ENCODE results near the gene TRMT44. TPM values are rescaled to one million over a fixed set of nuclear protein-coding genes. Genes with fewer than 3 reads are reported as not detected.

The TRMT44 gene
- total and polyA plus RNA-seq, 2 of the 13 experiments (the other 11 are each of a cell fraction or from before 2014, with no cell fraction given): 5.8 to 8.6 TPM

DNA sequence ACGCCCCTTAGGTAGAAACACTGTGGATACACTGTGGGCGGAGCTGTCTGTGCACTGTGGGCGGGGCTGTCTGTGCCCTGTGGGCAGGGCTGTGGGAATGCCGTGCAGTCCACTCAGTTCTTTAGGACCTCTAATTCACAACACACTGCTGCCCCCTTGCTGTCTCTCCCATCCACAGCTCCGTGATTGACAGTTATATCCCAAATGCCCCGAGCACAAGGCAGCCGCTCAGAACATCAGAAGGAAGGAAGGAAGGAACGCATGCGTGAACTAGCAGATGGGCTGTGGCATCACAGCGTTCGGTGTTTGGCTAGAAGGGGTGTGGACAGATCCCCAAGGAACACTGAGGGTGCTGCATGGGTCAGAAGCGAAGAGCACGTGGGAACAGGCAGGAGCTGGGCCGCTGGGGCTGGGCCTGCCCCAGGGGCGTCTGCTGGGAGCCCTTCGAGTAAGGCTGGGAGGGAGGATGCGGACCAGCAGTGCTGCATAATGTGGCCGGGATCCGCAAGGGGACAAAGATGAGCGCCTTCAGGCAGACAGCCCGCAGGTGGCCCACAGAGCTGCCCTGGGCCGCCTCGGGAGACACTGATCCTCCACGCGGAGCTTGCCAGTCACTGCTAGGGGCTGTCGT lies 29.8 kb upstream of the TRMT44 start (continued):
- TF ChIP-seq, protein P1, sequence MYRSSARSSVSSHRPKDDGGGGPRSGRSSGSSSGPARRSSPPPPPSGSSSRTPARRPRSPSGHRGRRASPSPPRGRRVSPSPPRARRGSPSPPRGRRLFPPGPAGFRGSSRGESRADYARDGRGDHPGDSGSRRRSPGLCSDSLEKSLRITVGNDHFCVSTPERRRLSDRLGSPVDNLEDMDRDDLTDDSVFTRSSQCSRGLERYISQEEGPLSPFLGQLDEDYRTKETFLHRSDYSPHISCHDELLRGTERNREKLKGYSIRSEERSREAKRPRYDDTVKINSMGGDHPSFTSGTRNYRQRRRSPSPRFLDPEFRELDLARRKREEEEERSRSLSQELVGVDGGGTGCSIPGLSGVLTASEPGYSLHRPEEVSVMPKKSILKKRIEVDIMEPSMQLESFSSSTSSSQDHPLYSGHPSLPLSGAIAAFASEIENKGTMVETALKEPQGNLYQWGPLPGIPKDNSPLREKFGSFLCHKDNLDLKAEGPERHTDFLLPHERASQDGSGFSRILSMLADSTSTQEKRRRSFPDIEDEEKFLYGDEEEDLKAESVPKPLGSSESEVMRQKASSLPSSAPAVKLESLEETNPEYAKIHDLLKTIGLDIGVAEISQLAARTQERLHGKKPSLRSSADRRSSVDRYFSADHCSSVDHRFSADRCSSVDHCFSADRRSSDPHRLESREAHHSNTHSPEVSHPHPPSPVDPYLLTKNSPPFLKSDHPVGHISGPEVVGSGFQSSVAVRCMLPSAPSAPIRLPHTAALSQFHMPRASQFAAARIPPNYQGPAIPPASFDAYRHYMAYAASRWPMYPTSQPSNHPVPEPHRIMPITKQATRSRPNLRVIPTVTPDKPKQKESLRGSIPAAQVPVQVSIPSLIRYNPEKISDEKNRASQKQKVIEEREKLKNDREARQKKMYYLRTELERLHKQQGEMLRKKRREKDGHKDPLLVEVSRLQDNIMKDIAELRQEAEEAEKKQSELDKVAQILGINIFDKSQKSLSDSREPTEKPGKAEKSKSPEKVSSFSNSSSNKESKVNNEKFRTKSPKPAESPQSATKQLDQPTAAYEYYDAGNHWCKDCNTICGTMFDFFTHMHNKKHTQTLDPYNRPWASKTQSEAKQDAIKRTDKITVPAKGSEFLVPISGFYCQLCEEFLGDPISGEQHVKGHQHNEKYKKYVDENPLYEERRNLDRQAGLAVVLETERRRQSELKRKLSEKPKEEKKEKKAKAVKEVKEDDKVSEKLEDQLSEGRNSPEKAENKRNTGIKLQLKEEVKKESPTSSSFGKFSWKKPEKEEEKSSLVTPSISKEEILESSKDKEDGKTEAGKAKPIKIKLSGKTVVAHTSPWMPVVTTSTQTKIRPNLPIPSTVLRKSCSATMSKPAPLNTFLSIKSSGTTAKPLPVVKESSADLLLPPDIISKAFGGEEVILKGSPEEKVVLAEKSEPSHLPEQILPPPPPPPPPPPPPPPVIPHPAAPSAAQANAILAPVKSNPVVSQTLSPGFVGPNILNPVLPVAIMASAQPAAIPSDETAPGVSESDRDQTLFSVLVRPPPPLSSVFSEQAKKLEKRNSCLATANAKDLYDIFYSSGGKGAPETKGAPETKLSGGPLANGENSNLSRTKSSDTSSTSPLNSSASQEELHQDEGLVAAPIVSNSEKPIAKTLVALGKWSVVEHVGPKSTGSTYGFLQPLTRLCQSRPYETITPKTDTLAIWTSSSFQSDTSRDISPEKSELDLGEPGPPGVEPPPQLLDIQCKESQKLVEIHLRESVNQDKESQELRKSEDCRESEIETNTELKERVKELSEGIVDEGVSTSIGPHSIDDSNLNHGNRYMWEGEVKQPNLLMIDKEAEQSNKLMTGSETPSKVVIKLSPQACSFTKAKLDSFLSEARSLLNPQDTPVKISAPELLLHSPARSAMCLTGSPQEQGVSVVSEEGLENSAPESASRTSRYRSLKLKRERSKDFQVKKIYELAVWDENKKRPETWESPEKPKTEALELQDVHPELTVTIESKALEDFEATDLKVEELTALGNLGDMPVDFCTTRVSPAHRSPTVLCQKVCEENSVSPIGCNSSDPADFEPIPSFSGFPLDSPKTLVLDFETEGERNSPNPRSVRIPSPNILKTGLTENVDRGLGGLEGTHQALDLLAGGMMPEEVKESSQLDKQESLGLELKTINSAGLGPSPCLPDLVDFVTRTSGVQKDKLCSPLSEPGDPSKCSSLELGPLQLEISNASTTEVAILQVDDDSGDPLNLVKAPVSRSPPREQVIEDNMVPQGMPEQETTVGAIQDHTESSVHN (CRISPR knock-in tag; IDR thresholded peaks at IDR 0.05): no peak
- TF ChIP-seq MXI1 (IDR thresholded peaks at IDR 0.05; ENCODE audit: borderline replicate concordance, low read depth, low read length) (0 out of 3 replicates have a peak, but pooled peaks have one; percentile 19), RAD21 (CRISPR knock-in tag; IDR thresholded peaks at IDR 0.05) (peak; percentile 23; the same call in 1 of the 2 replicates), GPN1 (CRISPR knock-in tag; IDR thresholded peaks at IDR 0.05; ENCODE audit: borderline replicate concordance) (no peak), ZNF331 (CRISPR knock-in tag; IDR thresholded peaks at IDR 0.05) (no peak), ZBTB33 (CRISPR knock-in tag; IDR thresholded peaks at IDR 0.05) (peak; percentile 18; the same call in 1 of the 2 replicates), CTCF (CRISPR knock-in tag; IDR thresholded peaks at IDR 0.05) (peak; percentile 70), CHCHD3 (CRISPR knock-in tag; IDR thresholded peaks at IDR 0.05) (no peak), TEAD3 (CRISPR knock-in tag; optimal IDR thresholded peaks at IDR 0.05; ENCODE audit: borderline replicate concordance) (no peak), ZNF24 (IDR thresholded peaks at IDR 0.05) (no peak), TSC22D2 (CRISPR knock-in tag; IDR thresholded peaks at IDR 0.05; ENCODE audit: borderline replicate concordance) (no peak), ESRRA (CRISPR knock-in tag; IDR thresholded peaks at IDR 0.05; ENCODE audit: low read depth) (no peak), ZZZ3 (CRISPR knock-in tag; IDR thresholded peaks at IDR 0.05; ENCODE audit: borderline replicate concordance) (no peak), MEIS1 (CRISPR knock-in tag; IDR thresholded peaks at IDR 0.05; ENCODE audit: borderline replicate concordance) (0 out of 2 replicates have a peak, but pooled peaks have one; percentile 39), POGZ (CRISPR knock-in tag; IDR thresholded peaks at IDR 0.05) (no peak), SMAD9 (CRISPR knock-in tag; IDR thresholded peaks at IDR 0.05) (no peak), ZBTB1 (CRISPR knock-in tag; IDR thresholded peaks at IDR 0.05; ENCODE audit: borderline replicate concordance) (no peak), SKI (IDR thresholded peaks at IDR 0.05; ENCODE audit: partially characterized antibody) (peak; percentile 82), HOXD1 (CRISPR knock-in tag; IDR thresholded peaks at IDR 0.05) (no peak)
